IPS-18c (cell line): ENCODE results near the gene SNX15.
"Not testable (repeated sequence)": the region's sequence is repeated elsewhere in the genome, so short reads cannot be mapped to it uniquely, and the experiment has no call there.

Source experiments
- H3K4me3 ChIP-seq: 2 replicates; pipeline ENCODE4 v1.7.0; 2013; ENCODE audit warnings: low read depth, mild to moderate bottlenecking, low read length, moderate library complexity; ENCODE audit not compliant: insufficient read depth
- H3K9me3 ChIP-seq: one replicate; pipeline ENCODE4 v1.6.1; 2013; ENCODE audit warnings: mild to moderate bottlenecking, low read length, moderate library complexity; ENCODE audit not compliant: control insufficient read depth, insufficient read depth

Gene SNX15

DNA sequence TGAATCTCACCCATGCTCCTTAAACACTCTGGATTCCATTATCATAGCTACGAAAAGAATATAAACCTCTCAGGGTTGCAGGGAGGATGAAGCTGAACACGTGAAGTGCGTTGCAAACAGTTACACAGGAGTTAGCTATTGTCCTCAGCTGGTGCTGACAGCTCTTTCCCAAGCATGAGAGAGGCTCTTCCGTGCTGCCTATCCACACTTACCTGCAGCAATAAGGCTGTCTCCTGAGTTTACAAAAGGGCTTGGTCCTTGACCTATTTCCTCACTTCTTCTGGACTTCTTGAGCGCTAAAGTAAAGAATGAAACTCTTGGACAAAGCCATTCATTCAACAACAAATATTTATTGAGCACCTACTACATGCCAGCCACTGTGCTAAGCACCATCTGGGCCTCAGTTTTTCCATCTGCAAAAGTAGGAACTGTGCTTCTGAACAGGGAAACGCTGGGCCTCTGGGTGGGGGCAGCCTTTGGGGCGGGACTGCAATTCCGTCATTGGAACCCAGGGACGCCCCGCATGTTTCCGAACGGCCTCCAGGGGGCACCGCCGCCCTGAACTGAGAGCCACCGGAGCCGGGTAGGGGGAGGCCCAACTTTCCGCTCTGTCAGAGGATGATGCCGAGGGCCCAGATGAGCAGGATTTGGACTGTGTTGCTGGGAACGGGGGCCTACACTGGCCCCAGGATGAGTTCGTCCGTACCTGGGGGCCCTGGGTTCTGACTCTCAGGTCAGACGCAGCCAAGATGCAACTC is 13.9 kb upstream of the SNX15 start:
- Histone ChIP-seq H3K4me3 (peak overlapping the region; percentile 80), H3K9me3 (no peaks in the 10 kb centered on the region)

DNA sequence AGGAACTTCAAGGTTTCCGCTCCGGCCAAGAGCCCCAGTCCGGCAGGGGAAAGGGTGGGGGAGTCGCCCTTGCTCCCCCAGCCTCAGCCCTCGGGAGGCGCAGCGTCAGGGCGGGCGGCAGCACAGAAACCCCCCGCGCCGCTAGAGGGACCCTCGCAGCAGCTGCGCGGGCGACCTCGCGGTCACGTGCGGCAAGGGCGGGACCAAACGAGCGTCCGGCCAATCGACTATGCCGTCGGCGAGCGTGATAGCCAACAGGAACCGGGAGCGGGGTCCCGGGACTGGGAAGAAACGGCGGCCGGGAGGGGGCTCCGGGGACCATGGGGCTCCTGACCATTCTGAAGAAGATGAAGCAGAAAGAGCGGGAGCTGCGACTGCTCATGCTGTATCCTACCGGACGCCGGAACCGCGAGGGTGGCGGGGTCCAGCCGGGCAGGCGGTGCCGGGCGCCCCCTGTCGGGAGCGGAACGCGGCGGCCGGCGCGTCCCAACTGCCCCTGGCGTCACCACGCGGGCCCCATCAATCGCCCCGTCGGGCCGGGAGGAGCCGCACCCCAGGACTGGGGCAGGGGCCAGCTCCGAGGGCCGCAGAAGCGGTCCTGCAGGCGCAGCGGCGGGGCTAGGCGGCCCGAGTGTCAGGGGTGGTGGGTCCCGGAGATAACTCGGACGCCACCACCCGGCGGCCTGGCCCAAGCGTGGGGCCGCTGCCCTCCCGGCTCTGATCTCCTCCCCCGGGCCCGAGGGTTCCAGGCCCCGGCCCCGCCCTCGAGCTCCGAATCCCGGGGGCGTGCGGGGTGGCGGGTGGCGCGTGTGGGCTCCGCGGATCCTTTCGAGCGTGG is 13.1 kb upstream of the SNX15 start, which contains the start of gene ARL2:
Gene ARL2, plus strand, starts transcription at position 273 of the 838 bp plus-strand sequence. Its CDS starts 48 bp downstream, at position 321.
- peak within 1 kb of the TSS; percentile 80 for H3K4me3 ChIP-seq

DNA sequence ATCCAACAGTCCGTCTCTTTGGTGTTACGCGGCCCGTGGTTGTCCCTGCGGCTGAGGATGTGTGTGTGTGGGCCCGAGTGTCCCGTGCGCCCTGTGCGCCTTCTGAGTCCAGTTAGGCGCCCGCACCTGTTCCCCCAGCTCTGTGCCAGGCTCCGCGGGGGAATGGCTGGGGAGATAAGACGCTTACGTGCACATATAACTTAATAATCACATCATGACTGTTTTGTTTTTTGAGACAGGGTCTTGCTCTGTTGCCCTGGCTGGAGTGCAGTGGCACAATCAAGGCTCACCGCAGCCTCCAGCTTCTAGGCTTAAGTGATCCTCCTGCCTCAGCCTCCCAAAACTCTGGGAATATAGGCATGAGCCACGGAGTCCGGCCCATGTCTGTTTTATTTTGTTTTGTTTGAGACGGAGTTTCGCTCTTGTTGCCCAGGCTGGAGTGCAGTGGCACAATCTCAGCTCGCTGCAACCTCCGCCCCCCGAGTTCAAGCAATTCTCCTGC is 12.5 kb upstream of the SNX15 start:
- no peaks in the 10 kb centered on the region for H3K9me3 ChIP-seq

More for the DNA sequence above, 13.1 kb upstream of the SNX15 start, which contains the start of gene ARL2:
- H3K9me3 ChIP-seq, result no peaks in the 10 kb centered on the region

DNA sequence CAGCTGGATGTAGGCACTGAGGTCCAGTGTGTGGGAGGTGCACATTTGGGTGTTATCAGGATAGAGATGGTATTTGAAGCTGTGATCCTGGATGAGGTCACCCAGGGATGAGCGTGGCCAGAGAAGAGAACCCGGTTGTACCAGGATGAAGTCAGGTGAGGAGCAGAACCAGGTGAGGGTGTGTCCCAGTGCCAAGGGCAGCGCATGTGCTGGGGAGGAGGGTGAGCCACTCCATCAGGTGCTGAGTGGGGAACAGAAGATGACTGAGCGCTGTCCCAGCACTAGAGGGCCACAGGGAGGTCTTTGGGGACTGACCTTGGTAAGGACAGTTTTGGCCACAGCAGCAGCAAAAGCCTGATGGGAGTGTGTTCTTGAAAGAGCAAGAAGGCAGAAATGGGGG is 10.5 kb upstream of the SNX15 start:
- Histone ChIP-seq H3K4me3 (no peak overlapping the region), H3K9me3 (no peaks in the 10 kb centered on the region)

More for the DNA sequence above, 12.5 kb upstream of the SNX15 start:
- peak overlapping the region; percentile 80 for H3K4me3 ChIP-seq

DNA sequence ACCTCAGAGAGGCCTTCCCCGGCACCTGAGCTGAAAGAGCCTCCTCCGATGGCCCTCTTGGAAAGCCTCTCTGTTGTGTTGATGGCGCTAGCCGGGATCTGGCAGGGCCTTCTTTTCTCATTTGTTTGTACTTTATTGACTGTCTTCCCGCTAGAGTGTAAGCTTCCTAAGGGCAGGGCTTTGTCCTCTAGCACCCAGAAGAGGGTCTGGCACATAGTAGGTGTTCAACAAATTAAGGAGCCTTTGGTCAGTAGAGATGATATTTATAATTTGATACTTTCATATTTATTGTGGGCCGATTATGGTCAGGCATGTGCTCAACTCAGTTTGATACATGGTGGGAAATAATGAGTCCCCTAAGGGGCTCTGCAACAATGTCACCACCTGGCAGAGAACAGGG is 9.3 kb upstream of the SNX15 start:
- no peaks in the 10 kb centered on the region for H3K9me3 ChIP-seq
- H3K4me3 ChIP-seq, result no peak overlapping the region

DNA sequence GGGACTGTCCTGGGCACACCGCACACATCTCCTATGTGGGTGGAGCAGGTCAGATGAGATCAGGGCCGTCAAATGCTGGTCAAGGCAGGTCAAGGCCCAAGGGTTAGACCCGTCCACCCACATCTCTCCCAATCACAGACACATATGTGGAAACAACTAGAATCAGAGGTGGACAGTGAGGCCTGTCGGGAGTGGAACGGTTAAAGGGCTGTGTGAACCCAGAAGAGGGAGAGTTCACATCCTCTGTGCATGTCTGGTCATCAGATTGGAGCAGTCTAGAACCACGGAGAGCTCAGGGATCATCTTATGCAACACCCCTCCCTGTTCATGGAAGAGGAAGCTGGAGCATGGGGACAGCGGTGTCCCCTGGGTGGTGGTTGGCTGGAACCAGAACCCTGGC is 7.4 kb upstream of the SNX15 start:
- Histone ChIP-seq H3K4me3 (no peak overlapping the region), H3K9me3 (no peaks in the 10 kb centered on the region)

DNA sequence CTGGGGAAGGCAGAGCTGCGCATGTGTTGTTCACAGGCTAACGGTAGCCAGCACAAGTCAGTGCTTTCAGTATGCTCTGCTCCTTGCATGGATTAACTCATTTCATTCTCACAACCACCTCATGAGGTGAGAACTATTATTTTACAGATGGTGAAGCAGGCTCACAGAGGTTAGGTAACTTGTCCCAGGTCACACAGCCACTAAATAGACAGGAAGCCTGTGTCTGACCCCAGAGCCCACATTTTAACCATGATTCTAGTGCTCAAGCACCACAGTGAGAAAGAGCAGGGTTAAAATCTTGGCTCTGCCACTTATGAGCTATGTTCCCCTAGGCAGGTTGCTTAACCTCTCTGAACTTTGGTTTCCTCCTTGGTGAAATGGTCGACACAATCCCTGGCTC is 6.2 kb upstream of the SNX15 start:
- H3K4me3 ChIP-seq, result no peak overlapping the region
- H3K9me3 ChIP-seq, result no peaks in the 10 kb centered on the region

DNA sequence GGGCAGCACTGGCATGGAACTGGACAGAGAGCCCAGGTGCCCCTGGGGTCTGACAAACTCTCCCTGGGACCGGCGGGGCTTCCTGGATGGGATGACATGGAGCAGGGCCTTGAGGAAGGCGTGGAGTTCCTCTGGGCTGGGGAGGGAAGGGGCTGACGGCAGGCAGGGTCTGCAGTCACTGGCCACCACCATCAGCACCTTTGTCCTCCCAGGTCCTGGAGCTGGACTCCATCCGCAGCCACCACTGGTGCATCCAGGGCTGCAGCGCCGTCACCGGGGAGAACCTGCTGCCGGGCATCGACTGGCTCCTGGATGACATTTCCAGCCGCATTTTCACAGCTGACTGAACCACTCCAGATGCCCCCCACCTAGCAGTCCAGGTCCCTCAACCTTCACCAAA is 5.7 kb upstream of the SNX15 start:
- no peaks in the 10 kb centered on the region for H3K9me3 ChIP-seq
- no peak overlapping the region for H3K4me3 ChIP-seq

DNA sequence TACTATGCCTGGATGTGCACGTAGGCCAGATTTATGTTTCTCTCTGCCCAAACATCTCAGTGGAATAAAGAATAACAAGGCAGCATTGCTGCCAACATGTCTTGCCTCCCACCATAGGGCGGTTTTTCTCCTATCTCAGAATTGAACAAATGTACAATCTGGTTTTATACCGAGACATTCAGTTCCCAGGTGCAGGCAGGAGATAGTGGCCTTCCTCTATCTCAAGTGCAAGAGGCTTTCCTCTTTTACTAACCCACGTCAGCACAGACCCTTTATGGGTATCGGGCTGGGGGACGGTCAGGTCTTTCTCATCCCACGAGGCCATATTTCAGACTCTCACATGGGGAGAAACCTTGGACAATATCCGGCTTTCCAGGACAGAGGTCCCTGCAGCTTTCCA is 3.7 kb upstream of the SNX15 start:
- not testable (repeated sequence) for H3K4me3 ChIP-seq, H3K9me3 ChIP-seq

DNA sequence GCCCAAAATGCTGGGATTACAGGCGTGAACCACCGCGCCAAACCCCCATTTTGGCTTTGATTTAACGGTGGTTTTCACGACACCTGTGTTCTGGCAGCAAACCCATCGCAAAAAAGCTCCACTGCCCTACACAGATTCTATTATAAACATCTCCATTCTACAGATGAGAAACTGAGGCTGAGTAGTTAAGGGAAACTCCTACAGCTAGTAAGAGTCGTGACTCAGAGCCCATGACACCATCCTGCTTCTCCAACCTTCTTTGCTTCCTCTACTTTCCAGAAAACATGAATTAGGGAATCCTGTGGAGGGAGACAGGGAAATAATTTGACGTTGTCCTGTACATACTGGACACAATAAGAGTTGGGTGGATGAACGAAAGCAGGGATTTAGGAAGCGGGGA is 429 bp upstream of the SNX15 start:
- peak overlapping the region; percentile 71; the same call in 1 of the 2 replicates for H3K4me3 ChIP-seq

DNA sequence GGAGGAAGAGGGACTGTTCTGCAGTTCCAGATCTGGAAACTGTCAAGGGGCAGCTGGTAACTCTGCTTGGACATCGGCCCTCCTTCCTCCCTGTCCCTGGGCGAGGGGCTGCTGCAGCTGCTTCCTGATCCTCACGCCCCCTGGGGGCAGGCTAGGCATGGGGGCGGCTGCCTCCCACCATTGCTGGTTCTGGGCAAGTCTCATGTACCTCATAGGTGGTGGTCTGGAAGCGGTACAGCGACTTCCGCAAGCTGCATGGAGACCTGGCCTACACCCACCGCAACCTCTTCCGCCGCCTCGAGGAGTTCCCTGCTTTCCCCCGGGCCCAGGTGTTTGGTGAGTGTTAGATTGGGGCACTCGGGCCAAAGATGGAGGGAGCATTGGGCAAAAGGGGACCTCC is 5.0 kb downstream of the SNX15 start:
- no peak overlapping the region for H3K4me3 ChIP-seq
- no peaks in the 10 kb centered on the region for H3K9me3 ChIP-seq

More for the DNA sequence above, 429 bp upstream of the SNX15 start:
- H3K9me3 ChIP-seq, result no peaks in the 10 kb centered on the region

DNA sequence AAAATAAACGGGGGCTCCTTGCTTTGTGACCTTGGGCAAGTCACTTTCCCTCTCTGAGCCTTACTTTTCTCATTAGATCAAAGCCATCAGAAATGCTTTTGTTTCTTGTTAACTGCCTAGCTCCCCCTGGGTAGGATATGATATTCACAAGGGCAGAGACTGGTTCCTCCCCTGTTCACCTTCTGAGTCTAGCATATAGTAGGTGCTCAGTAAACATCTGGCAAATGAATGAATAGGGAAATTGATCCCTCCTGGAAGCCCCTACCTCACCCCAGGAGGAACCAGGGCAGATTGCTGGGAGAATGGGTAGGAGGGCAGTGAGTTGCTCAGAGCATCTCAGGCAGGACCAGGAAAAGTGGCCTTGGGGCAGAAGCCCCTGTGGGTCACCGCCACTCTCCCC is 7.2 kb downstream of the SNX15 start:
- H3K9me3 ChIP-seq, result no peaks in the 10 kb centered on the region
- no peak overlapping the region for H3K4me3 ChIP-seq

DNA sequence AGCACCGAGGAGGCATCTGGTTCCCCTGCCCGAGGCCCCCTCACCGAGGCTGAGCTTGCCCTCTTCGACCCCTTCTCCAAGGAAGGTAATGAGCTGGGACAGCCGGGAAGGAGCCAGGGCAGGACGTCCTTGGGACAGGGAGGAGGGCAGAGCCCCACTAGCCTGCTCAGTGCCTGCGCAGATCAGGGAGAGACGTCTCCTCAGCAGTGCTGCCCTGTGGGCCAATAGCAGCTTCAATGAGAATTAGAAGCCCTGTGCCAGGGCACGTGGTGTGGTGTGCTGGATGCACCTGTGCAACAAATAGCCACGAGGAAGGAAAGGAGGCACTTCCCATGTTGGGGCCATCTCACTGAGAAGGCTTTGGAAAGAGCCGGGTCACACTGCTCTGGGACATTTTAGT is 8.3 kb downstream of the SNX15 start:
- Histone ChIP-seq H3K9me3 (no peaks in the 10 kb centered on the region), H3K4me3 (no peak overlapping the region)

DNA sequence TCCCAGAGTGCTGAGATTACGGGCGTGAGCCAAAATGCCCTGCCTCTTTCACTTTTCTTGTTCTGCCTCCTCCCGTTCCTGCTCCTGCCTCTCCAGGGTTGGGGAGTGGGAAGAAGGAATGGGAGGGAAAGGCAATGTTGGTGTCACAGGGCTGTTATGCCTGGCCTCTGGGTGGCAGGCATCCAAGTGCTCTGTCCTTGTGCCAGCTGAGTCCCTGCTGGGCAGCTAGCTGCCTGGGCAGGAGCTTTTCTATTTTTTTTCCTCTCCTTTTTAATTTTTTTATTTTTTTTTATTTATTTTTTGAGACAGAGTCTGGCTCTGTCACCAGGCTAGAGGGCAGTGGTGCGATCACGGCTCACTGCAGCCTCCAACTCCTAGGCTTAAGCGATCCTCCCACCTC is 9.7 kb downstream of the SNX15 start:
- Histone ChIP-seq H3K9me3 (no peaks in the 10 kb centered on the region), H3K4me3 (no peak overlapping the region)

DNA sequence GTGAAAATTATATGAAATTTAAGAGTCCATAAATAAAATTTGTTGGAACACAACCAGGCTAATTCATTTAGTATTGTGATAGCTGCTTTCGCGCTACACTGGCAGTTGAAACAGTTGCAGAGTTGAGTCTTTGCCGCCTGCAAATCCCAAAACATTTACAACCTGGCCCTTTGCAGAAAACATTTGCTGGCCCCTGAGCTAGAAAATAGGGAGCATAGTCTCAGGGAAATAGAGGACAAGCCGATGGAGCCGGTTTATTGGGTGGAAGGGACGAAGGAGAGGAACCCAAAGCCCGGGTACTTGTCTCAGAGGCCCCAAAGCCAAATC is 13.2 kb downstream of the SNX15 start:
- no peaks in the 10 kb centered on the region for H3K9me3 ChIP-seq
- peak overlapping the region; percentile 80; the same call in 1 of the 2 replicates for H3K4me3 ChIP-seq

DNA sequence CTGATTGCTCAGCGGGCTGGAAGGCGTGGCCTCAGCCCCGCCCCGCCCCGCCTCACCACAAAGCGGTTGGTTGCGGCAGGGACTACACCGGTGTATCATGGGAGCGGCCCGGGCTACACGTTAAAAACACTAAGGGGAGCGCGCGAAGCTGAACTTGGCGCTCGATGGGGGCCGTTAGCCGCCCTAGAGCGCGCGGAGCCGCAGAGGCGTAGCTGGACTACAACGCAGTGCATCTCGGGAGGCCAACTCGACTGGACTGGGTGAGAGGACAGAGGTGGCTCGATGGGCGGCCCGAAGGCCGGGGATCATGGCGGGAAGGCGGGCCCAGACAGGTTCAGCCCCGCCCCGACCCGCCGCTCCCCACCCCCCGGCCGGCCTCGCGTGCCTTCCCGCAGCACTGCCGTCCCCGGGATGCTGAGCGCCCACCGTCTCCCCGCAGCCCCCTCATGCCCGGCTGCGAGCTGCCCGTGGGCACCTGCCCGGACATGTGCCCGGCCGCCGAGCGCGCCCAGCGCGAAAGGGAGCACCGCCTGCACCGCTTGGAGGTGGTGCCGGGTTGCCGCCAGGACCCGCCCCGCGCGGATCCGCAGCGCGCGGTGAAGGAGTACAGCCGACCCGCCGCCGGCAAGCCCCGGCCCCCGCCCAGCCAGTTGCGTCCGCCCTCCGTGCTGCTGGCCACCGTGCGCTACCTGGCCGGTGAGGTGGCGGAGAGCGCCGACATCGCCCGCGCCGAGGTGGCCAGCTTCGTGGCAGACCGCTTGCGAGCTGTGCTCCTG is 13.8 kb downstream of the SNX15 start, which contains the start of gene SAC3D1:
Gene SAC3D1, plus strand, starts transcription at position 364 of the 776 bp plus-strand sequence. Its CDS starts 83 bp downstream, at position 447.
- Histone ChIP-seq H3K4me3 (peak within 1 kb of the TSS; percentile 80), H3K9me3 (no peaks in the 10 kb centered on the region)

DNA sequence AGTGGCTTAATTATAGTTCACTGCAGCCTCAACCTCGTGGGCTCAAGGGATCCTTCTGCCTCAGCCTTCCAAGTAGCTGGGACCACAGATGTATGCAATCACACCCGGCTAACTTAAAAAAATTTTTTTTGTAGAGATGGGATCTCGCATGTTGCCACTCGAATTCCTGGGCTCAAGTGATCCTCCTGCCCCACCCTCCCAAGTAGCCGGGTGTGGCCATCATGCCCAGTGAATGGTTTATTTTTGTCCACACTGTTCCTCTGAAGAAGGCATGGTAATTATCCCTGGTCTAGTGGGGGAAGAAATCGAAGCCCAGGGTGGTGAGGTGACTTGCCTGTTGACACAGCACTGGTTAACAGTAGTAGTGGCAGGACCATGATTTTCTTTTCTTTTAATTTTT is 15.7 kb downstream of the SNX15 start:
- H3K9me3 ChIP-seq, result no peaks in the 10 kb centered on the region
- H3K4me3 ChIP-seq, result no peak overlapping the region
